Renal cortical epithelial cell (primary cell): Measurements from ENCODE around the gene ARL11. TPM values are rescaled to one million over a fixed set of nuclear protein-coding genes. Genes with fewer than 3 reads are reported as not detected.

ENCODE experiments used
- DNase-seq: peaks from one replicate; pipeline ENCODE4 v3.0.0-alpha.2; 2011; ENCODE audit warnings: low read depth
- total RNA-seq: library from RNA; depleted of rRNA; stranded (reverse); fragments of >200 nt; gene quantifications from 2 replicates; pipeline ENCODE4 v1.2.3, GENCODE V29; 2014

Gene ARL11
- total RNA-seq, 1 donor from 2014 or later, result under 0.01 TPM

GRCh38 chr13:49649244-49649962, 21.1 kb downstream of the ARL11 start:
- peak; percentile 44 for DNase-seq

DNA sequence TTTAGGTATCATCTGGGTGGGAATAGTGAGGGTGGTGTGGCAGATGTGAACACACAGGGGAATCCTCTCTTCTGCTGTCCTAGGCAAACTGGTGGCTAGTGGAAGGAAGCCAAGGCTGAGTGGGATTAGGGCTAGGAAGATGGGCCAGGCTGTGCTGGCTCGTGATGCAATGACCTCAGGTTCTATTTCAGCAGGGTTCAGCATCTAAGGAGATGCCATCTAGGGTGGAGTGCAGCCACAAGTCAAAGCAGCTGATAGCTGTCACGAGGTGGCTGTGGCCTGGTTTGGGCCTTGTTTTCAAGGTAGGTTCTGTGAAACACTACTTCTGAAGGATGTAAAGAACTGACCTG, 21.6 kb downstream of the ARL11 start:
- DNase-seq, result no peak

DNA sequence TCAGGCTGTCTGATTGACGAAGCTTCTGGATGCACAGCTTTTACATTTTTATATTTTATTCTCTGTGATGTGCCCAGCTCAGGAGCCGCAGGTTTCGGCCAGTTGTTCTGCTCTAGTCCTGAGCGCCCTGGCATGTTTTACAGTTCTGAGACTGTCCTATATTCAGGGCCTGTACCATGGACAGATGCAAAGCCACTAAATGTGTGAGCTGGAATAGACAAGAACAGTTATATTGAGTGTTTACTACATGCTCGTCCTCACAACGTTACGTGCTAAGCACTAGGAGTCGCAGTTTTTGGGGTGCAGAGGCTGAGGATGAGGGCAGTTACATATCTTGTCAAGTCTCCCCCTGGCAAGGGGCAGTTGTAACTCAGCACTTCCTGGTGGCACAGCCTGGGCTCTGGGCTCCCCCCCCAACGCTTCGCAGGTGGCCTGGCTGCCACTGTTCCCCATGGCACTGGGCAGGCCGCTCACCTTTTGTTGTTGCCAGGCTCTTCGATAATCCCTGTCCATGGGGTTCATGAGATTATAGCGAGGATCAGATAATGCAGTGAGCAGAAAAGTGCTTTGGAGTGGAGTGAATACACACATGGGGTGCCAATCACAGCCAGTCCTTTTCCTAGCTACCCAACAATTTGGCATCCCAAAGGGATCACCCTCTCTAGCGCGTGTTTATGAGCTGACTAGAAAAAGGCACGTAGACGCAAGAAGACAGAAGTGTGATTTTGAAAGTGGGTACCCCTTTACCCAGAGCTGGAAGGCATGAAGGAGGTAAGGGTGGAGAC, 23.5 kb downstream of the ARL11 start:
- no peak for DNase-seq

DNA sequence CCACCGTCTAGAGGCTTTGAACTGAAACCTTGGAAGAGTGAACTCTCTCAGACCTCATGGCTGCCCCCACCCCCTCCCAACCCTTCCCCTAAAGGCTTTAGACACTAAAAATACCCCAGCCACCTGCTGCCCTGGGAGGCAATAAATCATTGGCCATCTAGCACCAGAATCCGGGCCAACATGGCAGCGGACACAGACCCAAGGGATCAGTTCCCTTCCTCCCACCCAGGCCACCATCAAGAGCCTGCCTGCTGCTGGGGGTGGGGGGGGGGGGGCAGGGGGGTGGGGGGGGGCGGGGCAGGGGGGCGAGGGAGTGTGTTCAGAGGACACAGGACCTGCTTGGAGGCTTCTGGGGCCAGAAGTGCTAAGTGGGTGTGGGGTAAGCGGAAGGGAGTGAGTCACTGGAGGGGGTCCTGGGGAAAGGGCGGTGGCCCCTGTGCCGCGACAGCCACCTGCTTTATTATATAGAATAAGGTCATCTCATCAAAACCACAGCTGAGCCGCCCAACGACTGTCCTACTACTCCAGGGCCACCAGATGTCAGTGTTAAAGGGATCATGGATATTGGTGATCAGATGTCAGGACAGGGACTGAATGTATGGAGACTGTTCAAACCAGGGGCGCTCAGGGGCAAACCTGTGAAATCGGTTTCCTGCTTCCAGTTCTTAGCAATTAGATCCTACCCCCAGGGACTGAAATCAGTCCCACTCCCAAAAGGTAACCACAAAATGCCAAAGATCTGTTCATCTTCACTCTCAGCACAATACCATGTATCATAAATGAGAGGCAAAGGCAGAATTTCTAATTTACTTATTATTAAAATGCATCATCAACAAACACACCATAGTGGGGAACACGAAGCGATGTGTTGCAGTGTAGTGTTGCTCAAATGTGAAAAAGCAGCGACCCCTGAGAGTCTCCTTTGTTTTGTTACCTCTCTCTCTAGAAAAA, 24.3 kb downstream of the ARL11 start:
- no peak for DNase-seq

- DNase-seq, result no peak
These were observed 25.2 kb downstream of the ARL11 start for GRCh38 chr13:49653478-49653877.

- no peak for DNase-seq
These were observed 25.7 kb downstream of the ARL11 start for GRCh38 chr13:49654011-49654410.

DNA sequence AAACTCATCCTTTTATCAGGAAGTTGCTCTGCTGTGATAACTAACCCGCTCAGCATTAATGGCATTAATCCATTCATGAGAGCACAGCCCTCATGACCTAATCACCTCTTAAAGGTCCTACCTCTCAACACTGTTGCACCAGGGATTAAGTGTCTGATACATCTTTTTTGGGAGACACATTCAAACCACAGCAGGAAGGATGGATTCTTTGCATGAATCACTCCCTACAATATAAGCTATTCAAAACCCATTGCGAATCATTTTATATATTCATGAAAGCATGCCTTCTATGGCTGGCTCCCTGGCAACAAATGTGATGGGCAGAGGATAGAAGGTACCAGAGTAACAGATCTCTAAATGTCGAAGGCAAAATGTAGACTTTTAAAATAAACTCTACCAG, 27.6 kb downstream of the ARL11 start:
- no peak for DNase-seq

DNA sequence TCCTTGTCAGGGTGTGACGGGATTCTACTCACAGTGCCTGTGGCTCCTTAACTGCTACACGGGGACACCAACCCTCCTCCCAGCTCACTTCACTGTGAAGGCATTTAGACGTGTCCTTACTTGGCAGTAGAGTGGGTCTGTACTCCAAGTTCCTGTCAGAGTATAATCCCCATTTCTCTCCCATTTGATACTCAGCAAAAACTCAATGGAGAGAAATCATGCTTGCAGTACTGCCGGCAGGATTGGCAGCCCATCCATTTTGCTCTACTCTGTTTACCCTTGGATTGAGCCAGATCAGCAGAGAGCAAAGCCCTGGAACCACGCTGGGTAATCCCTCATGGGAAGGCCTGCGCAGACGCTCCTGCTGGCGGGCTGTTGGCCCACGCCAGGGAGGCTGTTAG, 28.9 kb downstream of the ARL11 start:
- DNase-seq, result no peak

GRCh38 chr13:49664606-49665005, 36.3 kb downstream of the ARL11 start:
- DNase-seq, result no peak

- DNase-seq, result no peak
These were observed 39.5 kb downstream of the ARL11 start for GRCh38 chr13:49667773-49668172.

DNA sequence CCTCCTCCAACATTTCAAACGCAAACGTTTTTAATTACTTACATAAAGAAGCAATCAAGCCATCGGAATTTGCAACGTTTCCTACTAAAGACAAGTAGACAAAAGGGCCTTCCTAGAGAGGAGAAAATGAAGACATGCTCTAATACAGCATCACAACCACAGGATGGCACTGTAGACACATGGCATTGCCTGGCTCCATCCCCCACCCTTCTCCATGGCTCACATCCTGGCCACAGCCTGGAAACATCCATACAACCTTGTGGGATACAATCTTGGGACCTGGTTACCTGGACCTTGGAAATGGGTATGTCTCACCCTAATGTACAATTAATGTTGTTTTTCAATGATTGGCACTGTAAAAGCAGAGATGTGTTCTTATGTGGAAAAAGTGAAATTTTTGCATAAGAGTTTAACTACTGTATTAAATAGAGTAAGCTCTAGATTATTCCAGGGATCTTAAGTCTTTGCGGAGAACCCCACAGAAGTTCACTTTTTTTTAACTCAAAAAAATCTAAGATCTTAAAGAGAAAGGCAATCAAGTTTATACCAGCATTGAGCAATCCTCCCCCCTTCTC, 41.5 kb downstream of the ARL11 start:
- DNase-seq, result peak; percentile 65

DNA sequence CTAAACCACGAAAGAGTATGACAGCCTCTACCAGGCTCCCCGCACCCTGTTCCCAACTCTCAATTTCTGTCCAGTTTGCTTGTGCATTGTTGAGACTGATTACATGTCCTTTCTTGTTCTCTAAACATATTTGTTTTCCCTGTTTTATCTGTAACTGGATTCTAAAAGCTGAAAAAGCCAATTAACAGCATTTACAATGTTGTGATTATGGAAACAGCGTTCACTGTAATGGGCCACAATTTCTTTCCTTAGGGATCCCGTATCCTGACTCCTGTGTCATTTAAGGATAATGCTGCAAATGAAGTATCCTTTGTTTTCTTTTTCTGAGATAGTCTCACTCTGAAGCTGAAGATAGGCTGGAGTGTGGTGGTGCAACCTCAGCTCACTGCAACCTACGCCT, 42.5 kb downstream of the ARL11 start:
- DNase-seq, result no peak

DNA sequence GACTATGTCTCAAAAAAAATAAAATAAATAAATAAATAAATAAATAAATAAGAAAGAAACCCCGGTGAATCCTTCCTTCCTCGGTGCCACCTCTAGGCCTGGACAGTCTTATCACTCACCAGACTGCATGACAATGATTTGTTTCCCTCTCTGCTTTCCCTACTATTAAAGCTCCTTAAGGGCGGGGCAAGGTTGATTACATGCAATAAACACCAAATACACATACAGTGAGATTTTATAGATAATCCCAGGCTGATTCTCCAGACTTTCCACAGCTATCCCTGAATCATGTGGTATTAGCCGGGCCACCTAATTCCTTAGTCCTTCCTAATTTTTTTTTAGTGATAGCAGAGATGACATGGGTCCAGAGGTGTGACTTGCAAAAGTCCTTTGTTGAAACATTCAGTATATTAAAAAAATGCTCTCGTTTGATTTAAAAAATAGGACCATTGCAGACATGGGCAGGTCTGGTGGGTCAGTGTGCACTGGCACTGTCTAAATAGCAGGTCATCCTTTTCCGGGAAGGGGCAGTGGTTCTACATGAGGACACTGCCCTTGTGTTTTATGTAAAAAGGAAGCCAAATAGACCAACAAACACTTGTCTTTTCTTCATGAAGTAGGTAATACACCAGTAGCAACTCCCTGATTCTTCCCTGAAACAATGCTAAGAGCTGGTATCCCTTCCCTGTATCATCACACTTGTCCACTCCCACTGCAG, 48.4 kb downstream of the ARL11 start:
- no peak for DNase-seq

- no peak for DNase-seq
These were observed 50.0 kb downstream of the ARL11 start for GRCh38 chr13:49678191-49678914.

GRCh38 chr13:49679246-49679645, 50.9 kb downstream of the ARL11 start:
- DNase-seq, result peak; percentile 51

DNA sequence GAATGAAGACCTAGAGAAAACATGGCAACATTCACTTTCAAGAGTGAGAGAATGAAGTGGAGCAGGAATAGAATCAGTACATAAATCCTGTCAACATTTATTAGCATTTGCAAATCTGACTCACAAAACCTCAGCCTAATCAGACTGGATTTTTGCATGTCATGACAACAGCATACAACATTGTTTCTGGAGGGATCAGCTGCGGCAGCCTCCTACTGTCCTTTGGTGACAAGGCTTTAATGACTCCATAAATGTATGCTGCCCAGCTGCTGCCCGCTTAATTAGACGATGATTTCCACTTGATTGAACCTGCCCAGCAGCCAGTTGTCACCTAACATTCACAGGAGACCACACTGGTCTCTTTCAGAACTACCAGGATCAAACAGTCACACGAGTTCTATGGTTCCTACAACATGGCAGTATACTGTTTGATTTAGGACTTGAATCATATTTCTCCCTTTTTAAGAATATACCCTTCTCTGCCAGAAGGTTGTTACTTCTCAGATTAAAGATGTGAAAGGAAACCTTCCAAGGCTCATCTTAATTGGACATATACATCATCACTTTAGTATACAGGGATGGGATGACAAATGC, 53.6 kb downstream of the ARL11 start:
- DNase-seq, result peak; percentile 52
